PC-9 (cell line): Measurements from ENCODE around the gene MSANTD2. TPM values are rescaled to one million over a fixed set of nuclear protein-coding genes. Genes with fewer than 3 reads are reported as not detected.

Experiments
- BruUV-seq: library from RNA; stranded (reverse); fragments of 400-500 nt; replicated peaks from 2 replicates; lab custom pipeline; 2021; lab: Mats Ljungman, UMichigan
- CTCF ChIA-PET: fragments of 300-600 bp; sonication (Branson Sonifier 250); formaldehyde crosslinking; loops from one replicate; lab custom pipeline; 2022; ENCODE audit warnings: antibody characterized with exemption; lab: Charles Lee
- POLR2A ChIA-PET: fragments of 300-600 bp; sonication (Branson Sonifier 250); formaldehyde crosslinking; loops from one replicate; lab custom pipeline; 2022; ENCODE audit warnings: antibody characterized with exemption; ENCODE audit not compliant: unreplicated experiment; lab: Charles Lee
- DNase-seq, 2 experiments: peaks; one replicate each; pipeline versions ENCODE4 v3.0.0 to v3.0.0-alpha.2; 2015 to 2022; ENCODE audit warnings: mixed read lengths in 1 of 2
- H2AFZ ChIP-seq: fragments of 200-600 bp; sonication (generic); 2 replicates; pipeline ENCODE4 v1.8.1; 2017; ENCODE audit warnings: antibody characterized with exemption
- H3F3A ChIP-seq: fragments of 200-600 bp; sonication (generic); 2 replicates; pipeline ENCODE4 v1.8.1; 2017; ENCODE audit warnings: antibody characterized with exemption, mild to moderate bottlenecking, low read depth; ENCODE audit not compliant: insufficient read depth
- H3K27ac ChIP-seq: fragments of 200-600 bp; sonication (generic); 2 replicates; pipeline ENCODE4 v1.6.1; 2016; ENCODE audit warnings: mixed run types
- H3K27me3 ChIP-seq: fragments of 200-600 bp; sonication (generic); 2 replicates; pipeline ENCODE4 v1.6.1; 2016; ENCODE audit warnings: low read depth, mixed run types; ENCODE audit not compliant: insufficient read depth
- H3K36me3 ChIP-seq: fragments of 200-600 bp; sonication (generic); 2 replicates; pipeline ENCODE4 v1.6.1; 2016; ENCODE audit warnings: low read depth, mixed run types
- H3K4me1 ChIP-seq: fragments of 200-600 bp; sonication (generic); replicated peaks from 2 replicates; pipeline ENCODE4 v1.6.1; 2016; ENCODE audit warnings: mixed run types; ENCODE audit not compliant: insufficient read depth
- H3K4me2 ChIP-seq: fragments of 200-600 bp; sonication (generic); 2 replicates; pipeline ENCODE4 v1.6.1; 2017; ENCODE audit warnings: mixed run types
- H3K4me3 ChIP-seq: fragments of 200-600 bp; sonication (generic); 2 replicates; pipeline ENCODE4 v1.6.1; 2016; ENCODE audit warnings: mixed run types
- H3K79me2 ChIP-seq: fragments of 200-600 bp; sonication (generic); 2 replicates; pipeline ENCODE4 v1.6.1; 2017; ENCODE audit warnings: low read depth, mixed run types
- H3K9me2 ChIP-seq: fragments of 200-600 bp; sonication (generic); 2 replicates; pipeline ENCODE4 v1.8.1; 2017; ENCODE audit warnings: mild to moderate bottlenecking; ENCODE audit not compliant: insufficient read depth
- H3K9me3 ChIP-seq: fragments of 200-600 bp; sonication (generic); 2 replicates; pipeline ENCODE4 v1.8.1; 2016; ENCODE audit warnings: low read depth; ENCODE audit not compliant: insufficient read depth
- H4K20me1 ChIP-seq: fragments of 200-600 bp; sonication (generic); 2 replicates; pipeline ENCODE4 v1.8.1; 2017; ENCODE audit not compliant: insufficient read depth
- EZH2 ChIP-seq: fragments of 200-600 bp; sonication (generic); IDR thresholded peaks from 2 replicates; pipeline ENCODE4 v1.8.0; 2017; ENCODE audit warnings: antibody characterized with exemption, low read depth
- intact Hi-C: fragments of 100-400 bp; cut with micrococcal nuclease; formaldehyde crosslinking; loops from one replicate; pipeline ENCODE4 v1.10.0; 2022; ENCODE audit not compliant: unreplicated experiment
- total RNA-seq: library from RNA; stranded (reverse); gene quantifications from 2 replicates; pipeline ENCODE4 v1.2.3, GENCODE V29; 2021
- TF ChIP-seq, protein P1 (sequence below): fragments of 200-600 bp; sonication (generic); conservative IDR thresholded peaks from 2 replicates; pipeline ENCODE4 v1.6.1; 2017; ENCODE audit warnings: mixed run types, antibody characterized with exemption, mild to moderate bottlenecking, moderate library complexity

Gene MSANTD2
- total RNA-seq, 1 experiment from 2014 or later: 16.9 TPM

GRCh38 chr11:124835918-124836317, 35.7 kb upstream of the MSANTD2 start:
- POLR2A ChIA-PET: no interaction called here
- 0 out of 2 replicates have a peak overlapping the region, but pooled peaks have one; percentile 51 for H3K4me2 ChIP-seq

DNA sequence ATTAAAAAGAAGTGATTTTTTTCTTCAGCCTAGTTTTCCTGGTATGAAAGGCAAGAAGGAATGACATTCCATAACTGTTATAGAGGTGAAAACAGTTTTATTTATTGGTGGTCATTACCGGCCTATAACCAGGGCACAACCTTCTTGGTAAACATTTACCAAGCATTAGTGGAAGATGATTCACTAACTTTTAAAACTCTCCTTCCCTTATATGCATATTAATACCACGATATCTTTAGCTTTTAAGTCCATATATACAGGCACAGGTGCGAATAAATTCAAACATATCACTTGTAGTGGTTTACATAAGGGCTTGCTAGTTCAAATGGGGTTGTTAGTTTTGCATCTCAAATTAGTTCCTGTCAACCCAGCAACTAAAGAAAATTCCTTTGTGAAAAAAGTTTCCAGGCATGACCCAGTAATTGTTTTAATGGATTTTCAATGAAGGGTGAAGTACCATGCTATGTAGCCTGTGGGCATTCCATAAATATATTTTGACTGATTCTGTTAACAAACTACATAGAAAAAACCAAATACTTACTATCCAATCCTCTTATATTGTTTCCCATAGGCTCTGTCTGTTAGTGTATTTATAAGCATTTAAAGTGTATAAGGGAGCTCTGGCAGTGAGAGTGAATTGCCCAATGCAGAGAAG, 34.4 kb upstream of the MSANTD2 start:
- CTCF ChIA-PET: no interaction called here
- Histone ChIP-seq H3K4me1 (peaks cover 57% of the 10 kb centered on the region), H3K27ac (peak overlapping the region; percentile 61), H3F3A (peaks cover 28% of the 10 kb centered on the region), H4K20me1 (no peaks in the 10 kb centered on the region), H3K4me2 (peak overlapping the region; percentile 68), H2AFZ (no peak overlapping the region), H3K9me3 (no peaks in the 10 kb centered on the region), H3K9me2 (no peaks in the 10 kb centered on the region), H3K4me3 (peak overlapping the region; percentile 16), H3K36me3 (no peaks in the 10 kb centered on the region), H3K27me3 (no peaks in the 10 kb centered on the region), H3K79me2 (no peaks in the 10 kb centered on the region)
- intact Hi-C loops: loop anchor here (5.0 to 10.0 kb wide), 3 partner anchors 513 to 762 kb away; no protein-coding TSS in a partner anchor
- POLR2A ChIA-PET: no interaction called here
- TF ChIP-seq EZH2: no peak
- TF ChIP-seq, protein P1, sequence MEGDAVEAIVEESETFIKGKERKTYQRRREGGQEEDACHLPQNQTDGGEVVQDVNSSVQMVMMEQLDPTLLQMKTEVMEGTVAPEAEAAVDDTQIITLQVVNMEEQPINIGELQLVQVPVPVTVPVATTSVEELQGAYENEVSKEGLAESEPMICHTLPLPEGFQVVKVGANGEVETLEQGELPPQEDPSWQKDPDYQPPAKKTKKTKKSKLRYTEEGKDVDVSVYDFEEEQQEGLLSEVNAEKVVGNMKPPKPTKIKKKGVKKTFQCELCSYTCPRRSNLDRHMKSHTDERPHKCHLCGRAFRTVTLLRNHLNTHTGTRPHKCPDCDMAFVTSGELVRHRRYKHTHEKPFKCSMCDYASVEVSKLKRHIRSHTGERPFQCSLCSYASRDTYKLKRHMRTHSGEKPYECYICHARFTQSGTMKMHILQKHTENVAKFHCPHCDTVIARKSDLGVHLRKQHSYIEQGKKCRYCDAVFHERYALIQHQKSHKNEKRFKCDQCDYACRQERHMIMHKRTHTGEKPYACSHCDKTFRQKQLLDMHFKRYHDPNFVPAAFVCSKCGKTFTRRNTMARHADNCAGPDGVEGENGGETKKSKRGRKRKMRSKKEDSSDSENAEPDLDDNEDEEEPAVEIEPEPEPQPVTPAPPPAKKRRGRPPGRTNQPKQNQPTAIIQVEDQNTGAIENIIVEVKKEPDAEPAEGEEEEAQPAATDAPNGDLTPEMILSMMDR: no peak
- no TSS peak for BruUV-seq
- peak in 1 of 2 experiments; percentile 93 for DNase-seq

More at GRCh38 chr11:124835918-124836317, 35.7 kb upstream of the MSANTD2 start:
- H3K27ac ChIP-seq: no peak overlapping the region
- no peaks in the 10 kb centered on the region for H3K79me2 ChIP-seq
- no TSS peak for BruUV-seq
- intact Hi-C loops: loop anchor here (2.0 to 10.0 kb wide), 5 partner anchors 73 to 764 kb away; partner anchors contain the start of gene ESAM
- no peaks in the 10 kb centered on the region for H4K20me1 ChIP-seq
- H3K27me3 ChIP-seq: peaks cover 3% of the 10 kb centered on the region; the same call in 1 of the 2 replicates
- H3K9me2 ChIP-seq: no peaks in the 10 kb centered on the region
- no peak overlapping the region for H3K4me3 ChIP-seq
- no peak for DNase-seq
- H3K9me3 ChIP-seq: no peaks in the 10 kb centered on the region
- no peak overlapping the region for H2AFZ ChIP-seq
- H3F3A ChIP-seq: peaks cover 28% of the 10 kb centered on the region
- no peaks in the 10 kb centered on the region for H3K36me3 ChIP-seq
- H3K4me1 ChIP-seq: peaks cover 57% of the 10 kb centered on the region
- CTCF ChIA-PET: interaction anchor here (0.6 to 1.6 kb wide), 9 partner anchors 20 to 764 kb away, joined by 3 to 14 read pairs (median 8); no protein-coding TSS in a partner anchor
- no peak for TF ChIP-seq EZH2

DNA sequence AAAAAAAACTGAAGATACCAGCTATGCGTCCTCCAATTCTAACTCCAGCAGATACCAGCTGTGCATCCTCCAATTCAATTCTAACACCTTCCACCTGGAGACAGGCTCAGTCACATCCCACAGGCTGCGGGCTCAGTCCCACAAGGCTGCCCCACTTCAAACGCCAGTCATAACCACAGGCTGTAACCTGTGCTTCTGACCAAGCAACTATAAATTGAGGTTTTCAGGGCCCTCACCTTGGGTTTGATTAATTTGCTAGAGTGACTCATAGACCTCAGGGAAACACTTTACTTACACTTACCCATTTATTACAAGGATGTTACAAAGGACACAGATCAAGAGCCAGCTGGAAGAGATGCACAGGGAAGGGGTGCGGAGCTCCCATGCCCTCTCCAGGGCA, 32.4 kb upstream of the MSANTD2 start:
- peak in 1 of 2 experiments; percentile 86 for DNase-seq

More for the DNA sequence above, 32.4 kb upstream of the MSANTD2 start:
- H2AFZ ChIP-seq: no peak overlapping the region
- H3K27ac ChIP-seq: 0 out of 2 replicates have a peak overlapping the region, but pooled peaks have one; percentile 11
- H3K4me1 ChIP-seq: peaks cover 57% of the 10 kb centered on the region
- no peaks in the 10 kb centered on the region for H3K27me3 ChIP-seq
- H3K9me3 ChIP-seq: no peaks in the 10 kb centered on the region
- H3K4me3 ChIP-seq: no peak overlapping the region
- H3K9me2 ChIP-seq: no peaks in the 10 kb centered on the region
- intact Hi-C loops: loop anchor here (10.0 kb wide), 1 partner anchor 572 kb away; no protein-coding TSS in a partner anchor
- no peaks in the 10 kb centered on the region for H4K20me1 ChIP-seq
- peak overlapping the region; percentile 68 for H3K4me2 ChIP-seq
- TF ChIP-seq EZH2: no peak
- TF ChIP-seq, protein P1: no peak
- CTCF ChIA-PET: no interaction called here
- H3K79me2 ChIP-seq: no peaks in the 10 kb centered on the region
- POLR2A ChIA-PET: no interaction called here
- no peaks in the 10 kb centered on the region for H3K36me3 ChIP-seq
- H3F3A ChIP-seq: peaks cover 28% of the 10 kb centered on the region
- no TSS peak for BruUV-seq
